B cell (primary cell): ENCODE measurements around the gene PRRC2C. TPM values are rescaled to one million over a fixed set of nuclear protein-coding genes. Genes with fewer than 3 reads are reported as not detected.
"Not testable (repeated sequence)": the region's sequence is repeated elsewhere in the genome, so short reads cannot be mapped to it uniquely, and the experiment has no call there.

Source experiments
- ATAC-seq: fragments of 200-7000 bp; cut with Tn5 transposase; one replicate; pipeline ENCODE4 v1.10.0; 2021; ENCODE audit warnings: low read depth, mild to moderate bottlenecking, moderate number of reproducible peaks, moderate library complexity
- CTCF ChIA-PET: fragments of 350-600 bp; sonication (Branson Sonifier 250); formaldehyde crosslinking; loops from one replicate; lab custom pipeline; 2021; ENCODE audit warnings: antibody characterized with exemption, inconsistent platforms; lab: Charles Lee
- POLR2A ChIA-PET: fragments of 350-600 bp; sonication (Branson Sonifier 250); formaldehyde crosslinking; loops from one replicate; lab custom pipeline; 2021; ENCODE audit warnings: antibody characterized with exemption; lab: Charles Lee
- DNase-seq: peaks from one replicate; pipeline ENCODE4 v3.0.0; 2013
- H2AFZ ChIP-seq: 2 replicates; pipeline ENCODE4 v1.6.1; 2012; ENCODE audit warnings: mild to moderate bottlenecking, low read depth, low read length; ENCODE audit not compliant: insufficient read depth, poor library complexity, severe bottlenecking
- H3K27ac ChIP-seq, 2 donors: 1 replicate in 1 of 2; 2 replicates in 1 of 2; pipeline ENCODE4 v1.5.1; 2012 to 2013; ENCODE audit warnings: low read length in 2 of 2, mild to moderate bottlenecking in 2 of 2, moderate library complexity in 1 of 2
- H3K27me3 ChIP-seq, 4 experiments: fragments of 200-600 bp in 1 of 4; sonication (generic) in 1 of 4; replicated peaks in 1 of 4; 1 replicate in 2 of 4; 2 replicates in 2 of 4; pipeline versions ENCODE4 v1.6.1 to v1.7.0; 2013 to 2016; ENCODE audit warnings: low read length in 3 of 4, mild to moderate bottlenecking in 2 of 4, mixed read lengths in 1 of 4, moderate library complexity in 1 of 4; ENCODE audit not compliant: insufficient read depth in 4 of 4, control insufficient read depth in 3 of 4; ENCODE audit errors: control extremely low read depth in 1 of 4
- H3K36me3 ChIP-seq, 2 experiments: replicated peaks in 1 of 2; 1 replicate in 1 of 2; 2 replicates in 1 of 2; pipeline versions ENCODE4 v1.6.1 to v1.7.1; 2013; ENCODE audit warnings: low read length in 1 of 2; ENCODE audit not compliant: insufficient read depth in 2 of 2, control insufficient read depth in 1 of 2; ENCODE audit errors: control extremely low read depth in 1 of 2, extremely low read depth in 1 of 2
- H3K4me1 ChIP-seq, 2 donors: fragments of 200-600 bp in 1 of 2; sonication (generic) in 1 of 2; 1 replicate in 1 of 2; 2 replicates in 1 of 2; pipeline versions ENCODE4 v1.5.1 to v1.6.1; 2013 to 2017; ENCODE audit warnings: low read length in 2 of 2; ENCODE audit not compliant: control insufficient read depth in 2 of 2, insufficient read depth in 2 of 2
- H3K4me2 ChIP-seq: replicated peaks from 2 replicates; pipeline ENCODE3; 2012; ENCODE audit warnings: mild to moderate bottlenecking, low read depth, low read length; ENCODE audit not compliant: poor library complexity, severe bottlenecking
- H3K4me3 ChIP-seq, 5 experiments: fragments of 200-600 bp in 1 of 5; sonication (generic) in 1 of 5; 1 replicate in 3 of 5; 2 replicates in 2 of 5; pipeline versions ENCODE4 v1.5.1 to v1.7.0; 2011 to 2016; ENCODE audit warnings: low read length in 4 of 5, mild to moderate bottlenecking in 4 of 5, low read depth in 2 of 5, control low read depth in 1 of 5, moderate library complexity in 1 of 5; ENCODE audit not compliant: insufficient read depth in 1 of 5; ENCODE audit errors: control extremely low read depth in 1 of 5, extremely low read depth in 1 of 5
- H3K79me2 ChIP-seq: fragments of 200-600 bp; sonication (generic); one replicate; pipeline ENCODE4 v1.6.0; 2016; ENCODE audit warnings: low read length; ENCODE audit not compliant: control insufficient read depth, insufficient read depth
- H3K9ac ChIP-seq: fragments of 200-600 bp; sonication (generic); 2 replicates; pipeline ENCODE4 v1.6.1; 2017; ENCODE audit warnings: mild to moderate bottlenecking, low read length, moderate library complexity
- H3K9me3 ChIP-seq, 3 donors: one replicate each; pipeline versions ENCODE4 v1.6.1 to v1.7.1; 2013; ENCODE audit warnings: low read length in 2 of 3; ENCODE audit not compliant: control insufficient read depth in 2 of 3, insufficient read depth in 1 of 3; ENCODE audit errors: control extremely low read depth in 1 of 3
- H4K20me1 ChIP-seq: 2 replicates; pipeline ENCODE4 v1.6.0; 2012; ENCODE audit warnings: mild to moderate bottlenecking, low read length; ENCODE audit not compliant: insufficient read depth, control insufficient read depth, poor library complexity, severe bottlenecking
- H3K27ac Mint-ChIP-seq: one replicate; pipeline ENCODE4 v1.8.0; 2021; ENCODE audit warnings: mixed read lengths
- H3K27me3 Mint-ChIP-seq: one replicate; pipeline ENCODE4 v1.8.0; 2021; ENCODE audit warnings: mixed read lengths
- H3K4me1 Mint-ChIP-seq: one replicate; pipeline ENCODE4 v1.8.0; 2021; ENCODE audit warnings: mixed read lengths
- H3K4me3 Mint-ChIP-seq: one replicate; pipeline ENCODE4 v1.8.0; 2021; ENCODE audit warnings: mixed read lengths
- H3K9me3 Mint-ChIP-seq: one replicate; pipeline ENCODE4 v1.8.0; 2022; ENCODE audit warnings: mixed read lengths; ENCODE audit not compliant: insufficient read depth
- CTCF ChIP-seq: fragments of 200-600 bp; IDR thresholded peaks from one replicate; pipeline ENCODE4 v1.8.0; 2022; ENCODE audit warnings: antibody characterized with exemption, mild to moderate bottlenecking
- EZH2 ChIP-seq: IDR thresholded peaks from 2 replicates; pipeline ENCODE4 v1.6.1; 2012; ENCODE audit warnings: borderline replicate concordance, low read depth, mild to moderate bottlenecking, moderate library complexity, low read length; ENCODE audit not compliant: insufficient read depth, poor library complexity, severe bottlenecking
- WGBS: methylation state at CpG from one replicate; pipeline ENCODE4 v1.1.5; 2013; ENCODE audit warnings: missing lambda C conversion rate; ENCODE audit not compliant: insufficient coverage; 5-methylcytosine and 5-hydroxymethylcytosine counted together
- intact Hi-C: fragments of 100-400 bp; cut with micrococcal nuclease; formaldehyde crosslinking; loops from one replicate; pipeline ENCODE4 v1.10.0; 2022
- polyA plus RNA-seq: library from polyadenylated mRNA; depleted of rRNA; stranded (reverse); fragments of >200 nt; gene quantifications from 2 replicates; pipeline ENCODE4 v1.2.3, GENCODE V29; 2012
- total RNA-seq, 2 donors: library from RNA; stranded (reverse); fragments of 120-200 nt in 1 of 2; gene quantifications; 1 replicate in 1 of 2; 2 replicates in 1 of 2; pipeline versions ENCODE4 v1.2.3 to v1.2.4, GENCODE V29; 2013 to 2022

Gene PRRC2C
- total and polyA plus RNA-seq, 2 donors (not counting 1 experiment from before 2014, with no cell fraction given): 65.4 to 305 TPM

GRCh38 chr1:171545523-171545922 is 60.2 kb downstream of the PRRC2C start:
- Histone ChIP-seq H3K9me3 (no peaks in the 10 kb centered on the region), H3K4me2 (no peak overlapping the region), H3K9ac (no peak overlapping the region), H3K27ac (peak overlapping the region in 1 of 2 donors; percentile 31), H3K79me2 (peaks cover 39% of the 10 kb centered on the region), H3K27me3 (no peaks in the 10 kb centered on the region), H3K4me3 (no peak overlapping the region), H4K20me1 (peaks cover 15% of the 10 kb centered on the region), H2AFZ (no peak overlapping the region), H3K4me1 (no peaks in the 10 kb centered on the region), H3K36me3 (peaks cover 15 to 78% of the 10 kb centered on the region in 2 experiments)
- no CpG with 5 or more reads among the region's 1 CpG for WGBS
- intact Hi-C loops: no loop called here
- ATAC-seq: no peak
- Mint-ChIP-seq H3K4me1 (no peaks in the 10 kb centered on the region), H3K9me3 (no peaks in the 10 kb centered on the region), H3K27ac (no peak overlapping the region), H3K4me3 (no peak overlapping the region), H3K27me3 (no peaks in the 10 kb centered on the region)
- CTCF ChIA-PET: no interaction called here
- TF ChIP-seq EZH2: no peak
- TF ChIP-seq CTCF: no peak
- POLR2A ChIA-PET: no interaction called here
- DNase-seq: no peak

GRCh38 chr1:171550050-171550449 is 64.7 kb downstream of the PRRC2C start:
- Mint-ChIP-seq H3K4me3 (no peak overlapping the region), H3K9me3 (no peaks in the 10 kb centered on the region), H3K27me3 (no peaks in the 10 kb centered on the region), H3K4me1 (peaks cover 7% of the 10 kb centered on the region), H3K27ac (no peak overlapping the region)
- Histone ChIP-seq H3K27me3 (no peaks in the 10 kb centered on the region), H3K4me1 (no peaks in the 10 kb centered on the region), H4K20me1 (no peaks in the 10 kb centered on the region), H3K4me2 (no peak overlapping the region), H3K36me3 (peaks cover 13 to 57% of the 10 kb centered on the region in 2 experiments), H3K9me3 (peaks cover 0 to under 1% (median 0%) of the 10 kb centered on the region in 3 donors), H3K9ac (no peak overlapping the region), H3K4me3 (no peak overlapping the region), H3K27ac (no peak overlapping the region), H2AFZ (no peak overlapping the region), H3K79me2 (peaks cover 19% of the 10 kb centered on the region)
- POLR2A ChIA-PET: interaction anchor here (0.6 kb wide), 1 partner anchor 964 kb away, joined by 3 read pairs; no protein-coding TSS in a partner anchor
- no peak for ATAC-seq
- no peak for DNase-seq
- intact Hi-C loops: no loop called here
- CTCF ChIA-PET: interaction anchor here (0.6 kb wide), 1 partner anchor 20 kb away, joined by 3 read pairs; no protein-coding TSS in a partner anchor
- no peak for TF ChIP-seq EZH2
- TF ChIP-seq CTCF: no peak
- WGBS: 100% methylated on average over 3 of the region's 3 CpGs

GRCh38 chr1:171550598-171551100 is 65.3 kb downstream of the PRRC2C start:
- DNase-seq, H3K4me3 Mint-ChIP-seq, intact Hi-C loops, H3K9ac ChIP-seq, H2AFZ ChIP-seq, CTCF ChIA-PET, H3K9me3 Mint-ChIP-seq, H3K4me1 ChIP-seq, POLR2A ChIA-PET, ATAC-seq, H3K9me3 ChIP-seq, H3K27me3 Mint-ChIP-seq, H3K4me2 ChIP-seq, H3K27ac Mint-ChIP-seq, H3K27ac ChIP-seq, H4K20me1 ChIP-seq, H3K4me3 ChIP-seq, H3K27me3 ChIP-seq, H3K4me1 Mint-ChIP-seq: not testable (repeated sequence)
- Histone ChIP-seq H3K79me2 (peaks cover 19% of the 10 kb centered on the region), H3K36me3 (peaks cover 12 to 58% of the 10 kb centered on the region in 2 experiments)
- no CpG with 5 or more reads among the region's 4 CpGs for whole genome bisulfite sequencing
